AG10803 (cell line): ENCODE results near the gene NEO1.

ENCODE experiments used
- DNase-seq: peaks from one replicate; pipeline ENCODE4 v3.0.0; 2010; ENCODE audit warnings: low read depth
- H3K4me3 ChIP-seq: 2 replicates; pipeline ENCODE4 v1.5.1; 2011; ENCODE audit warnings: mild to moderate bottlenecking, low read length, control low read depth
- TF ChIP-seq, protein P1 (sequence below): conservative IDR thresholded peaks from 2 replicates; pipeline ENCODE4 v1.5.1; 2011; ENCODE audit warnings: mild to moderate bottlenecking, low read length, control low read depth, inconsistent platforms

Gene NEO1

DNA sequence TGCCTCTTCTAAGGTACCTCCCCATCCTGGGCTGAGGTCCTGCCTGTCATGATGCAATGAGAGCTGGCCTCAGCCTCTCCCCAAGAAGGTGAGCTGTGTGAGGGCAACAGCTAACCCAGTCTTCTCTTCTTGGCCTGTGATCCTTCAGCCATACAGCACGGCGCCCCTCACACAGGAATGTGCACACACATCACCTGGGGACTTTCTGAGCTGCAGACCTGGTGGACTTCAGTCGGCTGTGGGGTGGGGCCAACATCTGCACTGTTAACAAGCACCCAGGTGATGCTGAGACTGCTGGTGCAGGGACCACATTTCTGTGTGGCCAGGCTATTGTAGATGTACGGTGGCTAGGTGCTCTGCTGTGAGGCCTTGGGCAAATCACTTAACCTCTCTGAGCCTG is 302.0 kb downstream of the NEO1 start:
- H3K4me3 ChIP-seq, result no peak overlapping the region
- DNase-seq, result no peak
- TF ChIP-seq, protein P1, sequence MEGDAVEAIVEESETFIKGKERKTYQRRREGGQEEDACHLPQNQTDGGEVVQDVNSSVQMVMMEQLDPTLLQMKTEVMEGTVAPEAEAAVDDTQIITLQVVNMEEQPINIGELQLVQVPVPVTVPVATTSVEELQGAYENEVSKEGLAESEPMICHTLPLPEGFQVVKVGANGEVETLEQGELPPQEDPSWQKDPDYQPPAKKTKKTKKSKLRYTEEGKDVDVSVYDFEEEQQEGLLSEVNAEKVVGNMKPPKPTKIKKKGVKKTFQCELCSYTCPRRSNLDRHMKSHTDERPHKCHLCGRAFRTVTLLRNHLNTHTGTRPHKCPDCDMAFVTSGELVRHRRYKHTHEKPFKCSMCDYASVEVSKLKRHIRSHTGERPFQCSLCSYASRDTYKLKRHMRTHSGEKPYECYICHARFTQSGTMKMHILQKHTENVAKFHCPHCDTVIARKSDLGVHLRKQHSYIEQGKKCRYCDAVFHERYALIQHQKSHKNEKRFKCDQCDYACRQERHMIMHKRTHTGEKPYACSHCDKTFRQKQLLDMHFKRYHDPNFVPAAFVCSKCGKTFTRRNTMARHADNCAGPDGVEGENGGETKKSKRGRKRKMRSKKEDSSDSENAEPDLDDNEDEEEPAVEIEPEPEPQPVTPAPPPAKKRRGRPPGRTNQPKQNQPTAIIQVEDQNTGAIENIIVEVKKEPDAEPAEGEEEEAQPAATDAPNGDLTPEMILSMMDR, result no peak
